Ishikawa (cell line): ENCODE results near the gene HTR3D.

Experiments used
- CREB1 ChIP-seq: IDR thresholded peaks from 2 replicates; pipeline ENCODE4 v1.6.1; 2012; ENCODE audit warnings: low read depth
- EP300 ChIP-seq: IDR thresholded peaks from 2 replicates; pipeline ENCODE4 v1.6.1; 2012; ENCODE audit warnings: borderline replicate concordance
- RAD21 ChIP-seq: IDR thresholded peaks from 2 replicates; pipeline ENCODE4 v1.6.1; 2012; ENCODE audit warnings: low read depth
- USF1 ChIP-seq: IDR thresholded peaks from 2 replicates; pipeline ENCODE4 v1.6.1; 2012

GRCh38 chr3:184081116-184081830, 49.7 kb downstream of the HTR3D start:
- no peak for TF ChIP-seq RAD21
- TF ChIP-seq USF1: no peak
- no peak for TF ChIP-seq CREB1
- TF ChIP-seq EP300: no peak
